DLD1 (cell line): ENCODE measurements around the gene CRYBB3.
"Not testable (repeated sequence)": the region's sequence is repeated elsewhere in the genome, so short reads cannot be mapped to it uniquely, and the experiment has no call there.

Experiments
- in situ Hi-C: cut with HindIII; loops from 2 replicates; pipeline ENCODE4 v1.10.0; 2017; ENCODE audit warnings: low sequenced_read_pairs

Gene CRYBB3

DNA sequence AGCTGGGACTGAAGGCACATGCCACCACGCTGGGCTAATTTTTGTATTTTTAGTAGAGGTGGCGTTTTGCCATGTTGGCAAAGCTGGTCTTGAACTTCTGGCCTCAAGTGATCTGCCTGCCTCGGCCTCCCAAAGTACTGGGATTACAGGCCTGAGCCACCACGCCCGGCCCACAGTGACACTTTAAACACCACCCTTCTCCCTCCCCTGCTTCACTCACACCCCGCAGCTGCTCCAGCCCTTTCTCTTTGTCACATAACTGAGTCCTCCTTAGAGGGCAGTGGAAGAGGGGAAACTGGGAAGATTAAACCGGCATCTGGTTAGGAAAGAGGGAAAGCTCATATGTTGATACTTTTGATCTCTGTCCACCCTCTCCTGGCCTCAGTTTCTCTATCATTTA lies 4.9 kb downstream of the CRYBB3 start:
- in situ Hi-C loops = not testable (repeated sequence)

DNA sequence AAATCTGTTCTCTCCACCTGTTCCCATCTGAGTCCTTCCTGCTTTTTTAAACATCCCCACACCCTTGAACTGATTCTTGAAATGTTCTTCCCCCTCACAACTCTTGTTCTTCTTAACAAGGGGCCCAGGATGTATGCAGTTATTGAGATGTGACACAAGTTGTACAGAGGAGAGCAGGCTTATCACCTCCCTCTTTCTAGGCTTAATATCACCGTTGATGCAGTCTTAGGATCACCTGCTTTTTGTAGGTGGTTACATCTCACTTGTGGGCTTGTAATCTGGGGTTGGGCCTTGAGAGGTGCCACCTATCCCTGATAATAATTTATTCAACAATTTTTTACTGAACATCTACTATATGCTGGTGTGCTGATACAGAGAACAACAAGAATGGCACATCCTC lies 6.2 kb downstream of the CRYBB3 start:
- in situ Hi-C loops = no loop called here

- in situ Hi-C loops = no loop called here
Measured at GRCh38 chr22:25206998-25207397, 7.3 kb downstream of the CRYBB3 start.

DNA sequence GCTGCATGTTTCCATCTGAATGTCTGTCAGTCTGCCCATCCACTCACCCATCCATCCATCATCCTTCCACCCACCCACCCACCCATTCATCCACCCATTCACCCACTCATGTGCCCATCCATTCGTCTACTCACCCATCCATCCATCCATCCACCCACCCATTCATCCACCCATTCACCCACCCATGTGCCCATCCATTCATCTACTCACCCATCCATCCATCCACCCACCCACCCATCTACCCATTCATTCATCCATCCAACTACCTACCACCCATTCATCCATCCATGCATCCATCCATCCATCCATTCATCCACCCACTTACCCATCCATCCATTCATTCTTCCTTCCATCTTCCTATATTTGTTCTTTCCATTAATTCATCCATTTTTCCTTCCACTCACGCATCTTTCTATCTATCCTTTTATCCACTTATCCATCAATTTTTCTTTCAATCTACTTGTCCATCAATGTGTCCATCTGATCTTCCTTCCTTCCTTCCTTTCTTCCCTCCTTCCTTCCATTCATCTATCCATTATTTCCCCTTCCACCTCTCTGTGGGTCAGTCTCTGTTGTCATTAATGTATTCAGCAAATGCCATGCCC lies 8.0 kb downstream of the CRYBB3 start:
- in situ Hi-C loops = no loop called here

GRCh38 chr22:25208328-25208727 lies 8.7 kb downstream of the CRYBB3 start:
- in situ Hi-C loops = no loop called here

DNA sequence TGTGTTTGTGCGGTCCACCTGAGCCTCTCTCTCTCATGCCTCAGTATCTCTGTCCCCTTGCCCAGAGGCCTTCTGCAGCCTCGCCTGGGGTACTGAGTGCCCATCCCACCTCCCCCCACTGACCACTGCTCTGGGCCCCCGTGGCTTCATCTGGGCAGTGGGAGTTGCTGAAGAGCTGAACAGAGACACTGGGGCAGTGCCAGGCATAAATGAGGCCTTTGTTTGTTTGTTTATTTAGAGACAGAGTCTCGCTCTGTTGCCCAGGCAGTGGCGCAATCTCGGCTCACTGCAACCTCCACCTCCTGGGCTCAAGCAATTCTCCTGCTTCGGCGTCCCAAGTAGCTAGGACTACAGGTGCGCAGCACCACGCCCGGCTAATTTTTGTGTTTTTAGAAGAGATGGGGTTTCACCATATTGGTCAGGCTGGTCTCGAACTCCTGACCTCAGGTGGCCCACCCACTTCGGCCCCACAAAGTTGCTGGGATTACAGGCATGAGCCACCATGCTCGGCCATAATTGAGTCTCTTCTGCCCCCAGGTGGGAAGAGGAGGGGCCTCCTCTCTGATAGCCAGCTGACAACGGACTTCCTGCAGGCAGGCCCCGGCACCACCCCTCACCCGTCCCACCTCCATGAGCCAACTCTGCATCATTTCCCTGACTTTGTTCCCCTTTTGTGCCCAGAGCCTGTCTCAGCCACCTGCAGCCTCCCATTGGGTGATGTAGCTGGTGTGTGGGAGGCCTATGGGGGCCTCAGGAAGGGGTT lies 9.3 kb downstream of the CRYBB3 start:
- in situ Hi-C loops = no loop called here

- in situ Hi-C loops = no loop called here
Measured at GRCh38 chr22:25210793-25211192, 11.1 kb downstream of the CRYBB3 start.

DNA sequence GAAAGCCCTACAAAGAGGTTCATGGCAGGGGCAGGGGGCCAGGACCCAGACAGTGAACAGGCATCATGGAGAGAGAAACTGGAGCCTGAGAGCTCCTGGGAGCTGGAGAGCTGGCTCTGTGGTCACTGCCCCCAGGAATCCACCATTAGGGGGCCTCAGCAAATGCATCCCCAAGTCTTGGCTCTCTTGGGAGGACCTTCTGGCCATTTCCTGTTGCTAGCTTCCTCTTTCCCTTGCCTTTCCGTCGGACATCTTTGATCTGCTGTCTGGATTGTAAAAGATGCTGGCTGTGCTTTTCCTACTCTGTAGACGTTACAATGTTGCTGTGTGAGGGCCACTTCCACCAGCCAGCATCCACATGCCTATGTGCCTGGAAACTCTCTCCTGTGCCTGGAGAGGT lies 12.7 kb downstream of the CRYBB3 start:
- in situ Hi-C loops = no loop called here

- in situ Hi-C loops = no loop called here
Measured at GRCh38 chr22:25213221-25213620, 13.6 kb downstream of the CRYBB3 start.

DNA sequence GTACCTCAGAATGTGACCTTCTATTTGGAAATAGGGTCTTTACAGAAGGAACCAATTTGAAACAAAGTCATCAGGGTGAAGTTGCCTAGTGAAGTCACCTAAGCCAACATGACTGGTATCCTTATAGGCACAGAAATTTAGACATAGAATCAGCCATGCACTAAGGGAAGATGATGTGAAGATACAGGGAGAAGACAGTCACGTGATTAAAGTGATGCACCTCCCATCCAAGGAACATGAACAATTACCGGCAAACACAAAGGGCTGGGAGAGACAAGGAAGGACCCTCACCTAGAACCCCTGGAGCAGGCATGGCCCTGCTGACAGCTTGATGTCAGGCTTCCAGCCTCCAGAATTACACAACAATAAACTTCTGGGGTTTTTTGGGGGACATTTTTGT lies 16.6 kb downstream of the CRYBB3 start:
- in situ Hi-C loops = no loop called here

DNA sequence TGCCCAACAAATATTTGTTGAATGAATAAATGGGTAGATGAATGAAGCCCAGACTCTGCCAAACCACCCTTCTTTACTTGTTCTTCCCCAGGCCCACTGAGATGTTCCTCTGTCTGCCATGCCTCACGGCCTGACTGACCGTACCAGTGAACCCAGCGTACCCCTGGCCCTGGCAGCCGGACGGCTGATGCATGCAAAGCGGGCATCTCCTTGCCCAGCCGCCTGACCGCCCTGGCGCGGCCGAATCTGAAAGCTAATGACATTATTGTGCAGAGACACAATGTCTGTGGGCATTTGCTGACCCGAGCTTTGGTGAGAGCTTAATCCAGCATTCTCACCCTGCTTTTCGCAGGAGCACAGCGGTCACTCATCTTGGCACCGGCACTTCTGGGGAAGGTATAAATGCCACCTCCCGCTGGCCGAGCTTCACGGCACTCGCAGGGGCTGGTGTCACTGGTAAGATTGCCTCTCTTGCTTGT lies 19.6 kb downstream of the CRYBB3 start, which contains the start of gene CRYBB2:
Gene CRYBB2 (plus strand): TSS at position 429 of the 479 bp plus-strand sequence. CDS start 1,791 bp downstream, outside the sequence.
- in situ Hi-C loops = no loop called here

DNA sequence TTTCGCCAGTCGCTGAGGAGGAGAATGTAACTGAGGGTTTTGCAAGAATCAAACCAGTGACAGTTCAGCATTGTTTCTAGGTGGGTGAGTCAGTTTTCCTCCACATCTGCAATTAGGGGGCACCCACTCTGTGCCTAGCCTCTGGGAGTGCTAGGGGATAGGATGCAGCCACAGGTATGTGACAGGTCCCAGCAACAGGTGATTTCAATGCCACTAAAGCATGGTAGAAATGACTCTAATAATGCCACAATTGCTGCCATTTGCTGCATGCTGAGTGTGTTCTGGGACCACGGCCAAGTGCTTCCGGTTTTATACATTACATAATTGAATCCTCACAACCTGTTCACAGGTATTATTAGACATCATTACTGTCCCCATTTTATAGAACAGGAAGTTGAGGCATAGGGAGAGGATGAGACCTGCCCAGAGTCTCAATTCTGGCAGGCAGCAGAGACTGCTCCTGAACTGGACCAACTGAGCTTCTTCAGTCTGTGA lies 20.3 kb downstream of the CRYBB3 start:
- in situ Hi-C loops = no loop called here

DNA sequence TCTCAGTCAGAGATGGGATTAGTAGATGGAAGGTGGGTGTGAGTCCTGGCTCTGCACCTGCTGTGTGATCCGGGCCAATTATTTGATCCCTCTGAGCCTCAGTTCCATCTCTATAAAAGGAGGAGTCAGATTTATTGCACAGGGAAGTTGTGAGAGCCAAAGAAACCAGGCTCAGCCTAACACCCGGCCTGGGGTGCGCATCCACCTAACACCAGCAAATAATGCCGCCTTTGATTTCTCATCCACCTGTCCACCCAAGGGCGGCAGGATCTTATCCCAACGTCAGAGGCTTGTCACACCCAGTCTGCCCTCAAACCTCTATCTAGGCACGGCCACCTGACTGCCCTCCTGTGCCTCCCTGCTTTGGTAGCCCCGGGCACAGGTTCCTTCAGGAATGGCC lies 22.1 kb downstream of the CRYBB3 start:
- in situ Hi-C loops = no loop called here

DNA sequence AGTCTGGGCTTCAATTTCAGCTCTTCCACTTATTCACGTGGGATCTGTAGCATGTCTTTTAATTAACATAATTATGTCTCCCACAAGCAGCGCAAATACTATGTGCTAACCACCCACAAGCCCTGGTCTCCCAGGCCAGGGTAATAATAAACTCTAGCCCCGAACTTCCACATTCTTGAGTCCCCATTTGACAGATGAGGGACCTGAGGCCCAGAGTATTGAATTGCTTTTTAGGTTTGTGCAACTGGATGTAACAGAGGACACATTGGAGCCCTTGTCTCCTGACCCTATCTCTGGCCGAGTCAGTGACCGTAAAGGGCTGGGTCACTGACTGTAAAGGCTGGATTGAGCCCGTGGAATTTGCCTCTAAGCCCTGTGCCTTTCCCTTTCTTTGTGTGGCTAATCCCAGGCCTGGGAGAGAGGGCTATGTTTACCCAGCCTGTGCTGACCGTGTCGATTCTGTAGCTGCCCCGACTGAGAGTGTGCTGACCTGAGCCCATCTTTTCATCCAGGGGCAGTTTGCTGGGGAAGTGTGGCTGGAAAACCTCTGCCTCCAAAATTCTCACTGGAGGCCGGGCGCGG lies 23.7 kb downstream of the CRYBB3 start:
- in situ Hi-C loops = no loop called here

GRCh38 chr22:25228822-25229221 lies 29.2 kb downstream of the CRYBB3 start:
- in situ Hi-C loops = no loop called here

DNA sequence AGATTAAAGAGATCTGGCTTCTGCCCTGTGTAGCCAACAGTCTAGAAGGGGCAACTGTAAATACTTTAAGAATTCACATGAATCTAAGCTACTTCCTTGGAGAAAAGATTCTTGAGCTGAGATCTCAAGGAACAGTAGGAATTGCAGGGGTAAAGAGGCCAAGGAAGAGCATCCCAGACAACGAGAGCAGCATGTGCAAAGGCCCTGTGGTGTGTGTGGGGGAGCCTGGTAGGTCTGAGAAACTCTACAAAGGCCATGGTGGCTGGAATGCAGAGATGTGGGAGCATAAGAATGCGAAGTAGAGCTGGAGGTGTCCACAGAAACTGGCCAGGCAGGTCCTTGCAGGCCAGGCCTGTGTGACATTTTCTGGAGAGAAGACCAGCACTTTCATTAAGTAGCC lies 31.1 kb downstream of the CRYBB3 start:
- in situ Hi-C loops = not testable (repeated sequence)

GRCh38 chr22:25232301-25232700 lies 32.6 kb downstream of the CRYBB3 start:
- in situ Hi-C loops = no loop called here

- in situ Hi-C loops = not testable (repeated sequence)
Measured at GRCh38 chr22:25233706-25234105, 34.0 kb downstream of the CRYBB3 start.

DNA sequence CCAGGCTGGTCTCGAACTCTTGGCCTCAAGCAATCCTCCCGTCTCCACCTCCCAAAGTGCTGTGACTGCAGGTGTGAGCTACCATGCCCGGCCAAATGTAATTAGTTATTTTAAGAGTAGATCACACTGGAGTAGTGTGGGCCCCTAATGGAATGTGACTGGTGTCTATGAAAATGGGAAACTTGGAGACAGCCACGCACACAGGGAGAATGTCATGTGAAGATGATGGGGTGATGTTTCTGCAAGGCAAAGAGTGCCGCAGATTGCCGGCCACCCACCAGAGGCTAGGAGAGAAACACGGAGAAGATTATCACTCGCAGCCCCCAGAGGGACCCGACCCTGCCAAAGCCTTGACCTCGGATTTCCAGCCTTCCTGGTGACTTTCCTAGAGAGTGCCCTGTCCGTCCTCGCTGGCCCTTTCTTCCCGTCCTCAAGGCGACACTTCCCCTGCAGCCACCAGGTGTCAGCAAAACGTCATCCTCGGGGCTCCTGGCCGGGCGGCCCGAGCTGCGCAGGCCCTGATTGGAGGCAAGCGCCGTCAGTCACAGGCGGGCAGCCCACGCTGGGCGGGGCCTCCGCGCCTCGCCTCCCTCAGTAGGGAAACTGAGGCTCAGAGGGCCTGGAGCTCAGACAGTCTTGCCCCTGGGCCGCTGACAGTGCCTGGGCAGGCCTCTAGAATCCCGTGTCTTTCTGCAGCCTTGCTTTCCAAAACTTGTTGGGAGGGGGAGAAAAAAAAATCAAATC lies 36.1 kb downstream of the CRYBB3 start:
- in situ Hi-C loops = no loop called here

GRCh38 chr22:25236417-25236816 lies 36.8 kb downstream of the CRYBB3 start:
- in situ Hi-C loops = no loop called here

DNA sequence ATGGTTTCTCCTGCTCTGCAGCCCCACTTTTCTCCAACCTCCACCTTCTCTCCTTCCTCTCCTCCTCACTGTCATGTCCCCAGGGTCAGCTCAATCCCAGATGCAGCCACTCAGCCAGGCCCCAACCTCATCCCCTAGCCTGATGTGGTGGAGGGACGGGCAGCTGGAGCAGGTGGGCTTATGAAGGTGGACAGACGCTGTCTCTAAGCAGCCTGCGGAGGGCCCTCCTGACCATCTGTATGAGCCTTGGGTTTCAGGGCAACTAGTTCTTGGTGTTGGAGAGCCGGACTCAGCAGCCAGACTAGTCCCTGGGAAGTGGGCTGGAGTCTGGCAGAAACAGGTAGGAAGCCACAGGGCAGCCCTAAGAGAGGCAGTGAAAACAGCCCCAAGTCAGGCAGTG lies 37.8 kb downstream of the CRYBB3 start:
- in situ Hi-C loops = no loop called here
